Epithelial cell of proximal tubule (primary cell): ENCODE data around the gene TENM4. TPM values are rescaled to one million over a fixed set of nuclear protein-coding genes. Genes with fewer than 3 reads are reported as not detected.

Experiments used
- DNase-seq: peaks from one replicate; pipeline ENCODE4 v3.0.0-alpha.2; 2011; ENCODE audit warnings: low read depth
- H3K4me3 ChIP-seq: 2 replicates; pipeline ENCODE4 v1.5.1; 2011; ENCODE audit warnings: low read depth, mild to moderate bottlenecking, low read length
- total RNA-seq: library from RNA; depleted of rRNA; stranded (reverse); fragments of >200 nt; gene quantifications from 2 replicates; pipeline ENCODE4 v1.2.3, GENCODE V29; 2015
- TF ChIP-seq, protein P1 (sequence below): conservative IDR thresholded peaks from 2 replicates; pipeline ENCODE4 v1.5.1; 2012; ENCODE audit warnings: low read depth, mild to moderate bottlenecking, low read length

TENM4 gene
- total RNA-seq, 1 donor from 2014 or later: 22.2 TPM

DNA sequence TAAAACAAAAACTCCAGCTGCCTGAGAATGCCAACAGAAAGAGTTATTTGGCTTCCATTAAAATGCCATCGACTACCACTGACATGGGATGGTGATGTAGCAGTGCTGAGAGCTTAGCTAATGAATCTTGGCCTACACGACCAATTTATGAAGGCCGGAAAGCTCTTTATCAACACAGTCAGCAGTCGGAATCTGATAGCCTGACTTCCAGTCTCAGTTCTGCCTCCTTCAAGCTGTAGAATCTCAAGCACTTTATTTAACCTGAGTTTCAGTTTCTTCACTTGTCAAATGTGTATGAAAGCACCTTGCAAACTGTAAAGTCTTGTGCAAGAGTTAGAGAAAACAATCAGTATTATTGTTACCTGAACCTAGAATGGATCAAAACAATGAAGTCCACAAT lies 530.5 kb downstream of the TENM4 start:
- no peak for DNase-seq
- H3K4me3 ChIP-seq: no peak overlapping the region
- TF ChIP-seq, protein P1, sequence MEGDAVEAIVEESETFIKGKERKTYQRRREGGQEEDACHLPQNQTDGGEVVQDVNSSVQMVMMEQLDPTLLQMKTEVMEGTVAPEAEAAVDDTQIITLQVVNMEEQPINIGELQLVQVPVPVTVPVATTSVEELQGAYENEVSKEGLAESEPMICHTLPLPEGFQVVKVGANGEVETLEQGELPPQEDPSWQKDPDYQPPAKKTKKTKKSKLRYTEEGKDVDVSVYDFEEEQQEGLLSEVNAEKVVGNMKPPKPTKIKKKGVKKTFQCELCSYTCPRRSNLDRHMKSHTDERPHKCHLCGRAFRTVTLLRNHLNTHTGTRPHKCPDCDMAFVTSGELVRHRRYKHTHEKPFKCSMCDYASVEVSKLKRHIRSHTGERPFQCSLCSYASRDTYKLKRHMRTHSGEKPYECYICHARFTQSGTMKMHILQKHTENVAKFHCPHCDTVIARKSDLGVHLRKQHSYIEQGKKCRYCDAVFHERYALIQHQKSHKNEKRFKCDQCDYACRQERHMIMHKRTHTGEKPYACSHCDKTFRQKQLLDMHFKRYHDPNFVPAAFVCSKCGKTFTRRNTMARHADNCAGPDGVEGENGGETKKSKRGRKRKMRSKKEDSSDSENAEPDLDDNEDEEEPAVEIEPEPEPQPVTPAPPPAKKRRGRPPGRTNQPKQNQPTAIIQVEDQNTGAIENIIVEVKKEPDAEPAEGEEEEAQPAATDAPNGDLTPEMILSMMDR: no peak

DNA sequence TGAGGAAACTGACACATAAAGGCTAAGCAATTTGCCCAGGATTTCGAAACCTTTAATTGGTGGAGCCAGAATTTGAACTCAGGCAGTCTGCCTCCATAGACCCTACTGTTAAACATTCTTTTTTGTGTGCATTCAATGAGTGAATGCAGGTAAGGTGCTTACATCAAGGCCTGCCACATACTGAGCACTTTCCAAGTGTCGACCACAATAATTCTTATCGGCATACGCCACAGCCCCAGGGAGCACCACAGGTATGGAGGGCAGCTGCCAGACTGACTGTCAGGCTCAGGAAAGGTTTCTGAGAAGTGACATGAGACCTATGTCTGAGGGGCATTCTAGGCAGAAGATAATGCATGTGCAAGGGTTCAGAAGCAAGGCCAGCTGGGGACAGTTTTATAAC lies 531.4 kb downstream of the TENM4 start:
- H3K4me3 ChIP-seq: no peak overlapping the region
- TF ChIP-seq, protein P1: no peak
- DNase-seq: no peak

DNA sequence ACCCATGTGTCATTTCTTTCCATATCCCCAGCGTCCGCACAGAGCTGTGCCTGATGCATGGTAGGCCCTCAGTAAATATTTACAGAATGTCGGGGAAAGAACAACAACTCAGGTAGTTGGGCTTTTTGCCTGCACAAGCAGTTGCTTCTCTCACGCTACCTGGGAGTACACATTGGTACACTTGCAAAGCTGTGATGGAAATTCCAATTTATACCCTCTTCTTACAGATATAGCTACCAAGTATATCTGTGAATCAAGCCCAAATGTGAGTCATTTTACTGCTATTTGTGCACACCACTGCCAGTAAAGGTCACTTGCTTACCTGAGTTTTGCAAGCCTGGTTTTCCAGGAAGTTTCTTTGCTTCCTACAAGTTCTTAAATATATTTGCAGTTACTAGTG lies 533.2 kb downstream of the TENM4 start:
- TF ChIP-seq, protein P1: no peak
- no peak overlapping the region for H3K4me3 ChIP-seq
- no peak for DNase-seq

DNA sequence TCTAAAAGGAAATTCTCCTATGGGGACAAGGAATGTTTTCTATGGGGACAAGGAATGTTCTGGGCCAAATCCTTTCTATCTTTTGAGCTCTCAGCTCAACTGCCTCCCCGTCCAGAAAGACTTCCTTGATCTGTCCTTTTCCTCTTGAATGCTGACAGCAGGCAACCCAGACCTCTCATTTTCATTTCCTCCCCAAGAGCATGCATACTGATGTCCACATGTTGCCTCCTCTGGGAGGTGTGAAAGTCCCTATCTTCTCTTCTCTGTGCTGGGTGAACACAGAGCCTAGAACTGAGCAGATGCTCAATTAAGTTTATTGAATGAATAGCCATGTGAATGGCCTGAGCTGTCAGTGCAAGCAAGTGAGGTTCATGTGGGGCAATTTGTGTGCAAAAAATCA lies 534.3 kb downstream of the TENM4 start:
- no peak overlapping the region for H3K4me3 ChIP-seq
- TF ChIP-seq, protein P1: no peak
- no peak for DNase-seq

DNA sequence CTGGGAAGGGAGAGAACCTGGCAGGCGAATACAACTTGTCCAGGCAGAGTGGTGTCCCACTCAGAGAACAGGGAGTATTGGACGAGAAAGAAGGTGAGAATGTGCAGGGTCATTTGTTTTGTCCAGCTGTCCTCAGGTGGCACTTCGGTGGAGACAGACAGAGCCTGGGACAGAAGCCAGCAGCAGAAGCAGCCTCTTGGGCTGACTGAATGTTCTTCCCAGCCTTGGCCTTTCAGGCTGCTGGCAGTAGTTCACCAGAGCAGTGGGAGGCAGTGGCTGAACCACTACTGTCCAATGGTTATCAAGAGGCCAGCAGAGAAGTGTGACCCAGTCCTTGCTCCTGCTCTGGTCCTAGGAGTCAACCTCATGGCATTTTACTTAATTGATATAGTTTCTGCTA lies 535.1 kb downstream of the TENM4 start:
- TF ChIP-seq, protein P1: no peak
- H3K4me3 ChIP-seq: no peak overlapping the region
- DNase-seq: no peak

DNA sequence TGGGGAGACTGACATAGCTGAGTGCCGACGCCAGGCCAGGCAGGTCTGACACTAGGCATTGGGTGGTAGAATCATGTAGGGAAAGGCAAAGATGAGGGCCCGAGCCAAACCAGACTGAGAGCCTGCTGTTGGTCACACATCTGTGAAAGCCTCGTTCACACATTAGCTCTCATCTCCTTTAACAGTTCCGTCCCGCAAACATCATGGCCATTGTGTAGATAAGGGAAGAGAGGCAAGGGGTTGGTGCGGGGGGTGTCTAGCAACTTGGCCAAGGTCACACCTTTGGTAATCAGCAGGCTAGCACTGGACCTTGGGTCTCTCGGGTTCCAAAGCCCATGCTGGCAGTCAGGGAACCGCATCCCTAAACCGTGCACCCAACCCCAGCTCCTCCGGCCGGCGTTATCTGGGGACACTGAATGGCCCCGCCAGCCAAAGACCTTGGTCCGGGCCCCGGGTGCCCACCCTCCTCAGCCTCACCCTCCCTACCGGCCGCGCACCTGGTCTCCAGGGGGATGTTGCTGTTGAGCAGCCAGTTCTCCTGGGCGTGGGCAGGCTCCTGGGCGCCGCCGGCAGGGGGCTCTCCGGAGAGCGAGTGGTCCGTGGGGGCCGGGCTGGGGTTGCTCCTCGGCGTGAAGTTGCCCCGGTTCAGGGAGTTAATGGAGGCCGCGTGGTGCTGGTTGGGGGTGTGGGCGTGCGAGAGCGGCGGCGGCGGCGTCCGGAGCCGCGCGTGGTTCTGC lies 537.9 kb downstream of the TENM4 start:
- TF ChIP-seq, protein P1: no peak
- DNase-seq: no peak
- no peak overlapping the region for H3K4me3 ChIP-seq

DNA sequence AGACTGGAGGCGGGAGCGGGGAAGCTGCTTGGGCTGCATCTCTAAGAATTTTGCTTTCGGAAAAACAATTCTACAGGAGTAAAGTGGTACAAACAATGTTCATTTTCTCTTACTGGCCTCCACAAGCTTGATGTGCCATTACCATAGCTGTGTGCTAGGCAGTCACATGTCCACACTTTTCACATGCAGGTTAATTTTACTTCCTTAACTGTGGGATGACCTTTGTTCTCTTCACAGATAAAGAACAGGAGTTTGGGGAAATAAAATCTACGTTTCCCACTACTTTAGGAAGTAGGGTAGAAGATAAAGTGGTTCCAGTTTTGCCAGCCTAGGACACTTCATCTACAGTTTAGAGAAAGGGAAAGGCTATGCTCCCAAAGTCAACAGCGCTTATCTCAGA lies 539.0 kb downstream of the TENM4 start:
- DNase-seq: no peak
- TF ChIP-seq, protein P1: no peak
- no peak overlapping the region for H3K4me3 ChIP-seq
